Lower leg skin (tissue), 3 donors: ENCODE measurements around the gene TANGO6.

ENCODE experiments used
- POLR2A ChIP-seq, 2 donors: fragments of 450-650 bp; IDR thresholded peaks; one replicate each; pipeline ENCODE4 v1.6.1; 2016 to 2017; ENCODE audit warnings: antibody characterized with exemption in 2 of 2, mild to moderate bottlenecking in 1 of 2, moderate library complexity in 1 of 2
- TF ChIP-seq, protein P1 (sequence below), 3 donors: fragments of 450-650 bp; IDR thresholded peaks; one replicate each; pipeline ENCODE4 v1.5.1; 2016; ENCODE audit warnings: antibody characterized with exemption in 3 of 3, mild to moderate bottlenecking in 3 of 3, moderate library complexity in 2 of 3

DNA sequence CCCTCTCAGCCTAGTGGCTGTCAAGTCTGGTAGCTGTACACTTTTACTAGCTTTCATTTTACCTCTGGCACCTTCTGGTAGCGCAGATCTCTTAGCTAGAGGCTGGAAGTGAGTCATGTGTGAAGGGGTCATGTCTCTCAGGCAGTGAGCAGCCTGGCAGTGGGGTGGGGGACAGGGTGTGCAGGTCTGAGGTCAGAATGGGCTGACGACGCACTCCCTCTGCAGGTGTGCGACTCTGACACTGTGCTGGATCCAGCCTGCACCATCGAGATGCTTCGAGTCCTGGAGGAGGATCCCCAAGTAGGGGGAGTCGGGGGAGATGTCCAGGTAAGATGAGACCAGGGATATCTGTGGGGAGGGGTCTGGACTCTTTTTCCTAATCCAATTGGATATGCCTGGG lies 269.9 kb downstream of the TANGO6 start:
- TF ChIP-seq, protein P1, sequence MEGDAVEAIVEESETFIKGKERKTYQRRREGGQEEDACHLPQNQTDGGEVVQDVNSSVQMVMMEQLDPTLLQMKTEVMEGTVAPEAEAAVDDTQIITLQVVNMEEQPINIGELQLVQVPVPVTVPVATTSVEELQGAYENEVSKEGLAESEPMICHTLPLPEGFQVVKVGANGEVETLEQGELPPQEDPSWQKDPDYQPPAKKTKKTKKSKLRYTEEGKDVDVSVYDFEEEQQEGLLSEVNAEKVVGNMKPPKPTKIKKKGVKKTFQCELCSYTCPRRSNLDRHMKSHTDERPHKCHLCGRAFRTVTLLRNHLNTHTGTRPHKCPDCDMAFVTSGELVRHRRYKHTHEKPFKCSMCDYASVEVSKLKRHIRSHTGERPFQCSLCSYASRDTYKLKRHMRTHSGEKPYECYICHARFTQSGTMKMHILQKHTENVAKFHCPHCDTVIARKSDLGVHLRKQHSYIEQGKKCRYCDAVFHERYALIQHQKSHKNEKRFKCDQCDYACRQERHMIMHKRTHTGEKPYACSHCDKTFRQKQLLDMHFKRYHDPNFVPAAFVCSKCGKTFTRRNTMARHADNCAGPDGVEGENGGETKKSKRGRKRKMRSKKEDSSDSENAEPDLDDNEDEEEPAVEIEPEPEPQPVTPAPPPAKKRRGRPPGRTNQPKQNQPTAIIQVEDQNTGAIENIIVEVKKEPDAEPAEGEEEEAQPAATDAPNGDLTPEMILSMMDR (IDR thresholded peaks at IDR 0.05): no peak
- TF ChIP-seq POLR2A (IDR thresholded peaks at IDR 0.05): no peak
